HG02571 (cell line): Measurements from ENCODE around the gene PNPLA3.

Experiments used
- ATAC-seq: cut with Tn5 transposase; IDR thresholded peaks from one replicate; pipeline ENCODE4 v1.9.1; 2021; ENCODE audit warnings: mild to moderate bottlenecking, moderate library complexity; ENCODE audit not compliant: unreplicated experiment

PNPLA3 gene

GRCh38 chr22:43957871-43958270 lies 34.3 kb downstream of the PNPLA3 start:
- no peak for ATAC-seq

- no peak for ATAC-seq
Observed at GRCh38 chr22:43964314-43964857, 40.8 kb downstream of the PNPLA3 start.

- ATAC-seq: no peak
Observed at GRCh38 chr22:43967069-43967468, 43.5 kb downstream of the PNPLA3 start.

- no peak for ATAC-seq
Observed at GRCh38 chr22:43968614-43969013, 45.0 kb downstream of the PNPLA3 start.

GRCh38 chr22:43969021-43969878 lies 45.6 kb downstream of the PNPLA3 start:
- ATAC-seq: no peak

- ATAC-seq: no peak
Observed at GRCh38 chr22:43969989-43970755, 46.6 kb downstream of the PNPLA3 start.

- ATAC-seq: no peak
Observed at GRCh38 chr22:43971112-43971511, 47.5 kb downstream of the PNPLA3 start.

- no peak for ATAC-seq
Observed at GRCh38 chr22:43972931-43973462, 49.4 kb downstream of the PNPLA3 start.

GRCh38 chr22:43974028-43974545 lies 50.5 kb downstream of the PNPLA3 start:
- ATAC-seq: no peak

GRCh38 chr22:43975041-43975440 lies 51.4 kb downstream of the PNPLA3 start:
- ATAC-seq: no peak

- ATAC-seq: no peak
Observed at GRCh38 chr22:43976861-43977795, 53.5 kb downstream of the PNPLA3 start.

- no peak for ATAC-seq
Observed at GRCh38 chr22:43978558-43978957, 55.0 kb downstream of the PNPLA3 start.

GRCh38 chr22:43980579-43980978 lies 57.0 kb downstream of the PNPLA3 start:
- no peak for ATAC-seq

- no peak for ATAC-seq
Observed at GRCh38 chr22:43980996-43981395, 57.4 kb downstream of the PNPLA3 start.

GRCh38 chr22:43983808-43984207 lies 60.2 kb downstream of the PNPLA3 start:
- ATAC-seq: no peak

GRCh38 chr22:43985532-43985931 lies 61.9 kb downstream of the PNPLA3 start:
- ATAC-seq: no peak

GRCh38 chr22:43988116-43988820 lies 64.7 kb downstream of the PNPLA3 start:
- ATAC-seq: no peak

GRCh38 chr22:43988960-43989359 lies 65.4 kb downstream of the PNPLA3 start:
- no peak for ATAC-seq

- ATAC-seq: no peak
Observed at GRCh38 chr22:43990044-43990443, 66.4 kb downstream of the PNPLA3 start.
